ENCODE data around the gene GSE1.
"Not testable (repeated sequence)": the region's sequence is repeated elsewhere in the genome, so short reads cannot be mapped to it uniquely, and the experiment has no call there.

GSE1 gene

DNA sequence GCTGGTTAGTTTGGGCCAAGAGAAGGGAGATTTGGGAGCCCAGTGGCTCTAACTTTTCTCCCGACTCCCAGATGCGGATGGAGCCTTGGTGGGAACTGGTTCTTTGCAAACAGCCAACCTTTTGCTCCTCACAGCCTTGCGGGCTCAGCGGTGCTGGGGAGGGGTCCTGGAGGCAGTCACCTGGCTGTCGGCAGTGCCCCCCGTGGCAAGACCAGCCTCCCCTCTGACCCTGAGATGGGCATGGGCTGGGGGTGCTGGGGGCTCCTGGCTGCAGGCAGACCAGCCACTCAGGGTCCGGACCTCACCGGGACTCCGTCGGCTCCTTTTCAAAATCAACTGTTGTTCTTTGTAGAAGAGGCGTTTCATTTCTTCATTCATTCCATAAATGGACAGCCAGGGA lies 21.7 kb upstream of the GSE1 start:
- no peak for DNase-seq (ENCODE audit: low read depth)

DNA sequence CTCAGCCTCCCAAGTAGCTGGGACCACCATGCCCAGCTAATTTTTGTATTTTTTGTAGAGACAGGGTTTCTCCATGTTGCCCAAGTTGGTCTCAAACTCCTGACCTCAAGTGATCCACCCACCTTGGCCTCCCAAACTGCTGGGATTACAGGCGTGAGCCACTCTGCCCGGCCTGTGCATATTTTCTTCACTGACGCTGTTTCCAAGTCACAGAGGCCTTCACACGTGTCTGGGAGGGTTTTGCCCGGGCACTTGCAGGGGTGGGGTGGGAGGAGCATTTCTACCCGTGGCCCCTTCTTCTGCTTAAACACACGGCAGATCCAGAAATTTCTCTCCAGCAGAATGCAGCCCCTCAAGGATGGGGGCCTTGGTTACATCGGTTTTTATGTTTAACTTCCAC lies 20.8 kb upstream of the GSE1 start:
- DNase-seq (ENCODE audit: low read depth) = not testable (repeated sequence)

DNA sequence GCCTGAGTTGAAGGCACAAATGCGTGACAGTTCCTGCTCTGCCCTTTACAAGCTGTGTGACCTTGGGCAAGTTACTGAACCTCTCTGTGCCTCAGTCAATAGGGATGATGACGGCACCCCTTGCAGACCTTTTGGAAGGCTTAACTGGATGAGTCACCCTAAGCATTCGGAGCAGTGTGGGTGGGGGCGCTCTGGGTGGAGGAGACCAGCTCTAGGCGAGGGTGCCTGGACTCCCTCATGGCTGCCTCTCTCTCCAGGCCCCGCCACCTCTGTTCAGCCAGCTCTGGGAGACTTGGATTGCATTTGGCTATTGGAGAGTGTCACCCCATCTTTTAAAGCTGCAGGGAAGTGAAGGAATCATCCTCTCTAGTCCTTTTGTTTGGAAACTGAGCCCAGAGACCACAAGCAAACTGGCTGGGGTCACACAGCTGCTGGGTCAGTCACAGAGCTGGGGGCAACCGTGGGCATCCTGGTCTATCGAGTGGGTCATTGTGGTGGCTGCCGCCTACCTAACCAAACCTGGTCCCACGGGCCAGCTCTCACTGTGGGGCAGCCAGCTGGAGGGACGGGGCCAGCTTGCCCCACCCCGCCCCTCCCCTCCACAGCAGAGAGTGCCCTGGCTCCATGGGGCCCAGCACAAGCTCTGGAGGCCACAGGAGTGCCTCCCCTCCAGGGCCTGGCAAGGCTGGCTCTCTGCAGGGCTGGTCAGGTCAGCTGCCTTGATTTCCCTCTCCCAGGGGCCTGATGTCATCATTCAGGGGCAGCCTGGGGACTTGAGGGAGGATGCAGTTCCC lies 20.2 kb upstream of the GSE1 start:
- no peak for DNase-seq (ENCODE audit: low read depth)

DNA sequence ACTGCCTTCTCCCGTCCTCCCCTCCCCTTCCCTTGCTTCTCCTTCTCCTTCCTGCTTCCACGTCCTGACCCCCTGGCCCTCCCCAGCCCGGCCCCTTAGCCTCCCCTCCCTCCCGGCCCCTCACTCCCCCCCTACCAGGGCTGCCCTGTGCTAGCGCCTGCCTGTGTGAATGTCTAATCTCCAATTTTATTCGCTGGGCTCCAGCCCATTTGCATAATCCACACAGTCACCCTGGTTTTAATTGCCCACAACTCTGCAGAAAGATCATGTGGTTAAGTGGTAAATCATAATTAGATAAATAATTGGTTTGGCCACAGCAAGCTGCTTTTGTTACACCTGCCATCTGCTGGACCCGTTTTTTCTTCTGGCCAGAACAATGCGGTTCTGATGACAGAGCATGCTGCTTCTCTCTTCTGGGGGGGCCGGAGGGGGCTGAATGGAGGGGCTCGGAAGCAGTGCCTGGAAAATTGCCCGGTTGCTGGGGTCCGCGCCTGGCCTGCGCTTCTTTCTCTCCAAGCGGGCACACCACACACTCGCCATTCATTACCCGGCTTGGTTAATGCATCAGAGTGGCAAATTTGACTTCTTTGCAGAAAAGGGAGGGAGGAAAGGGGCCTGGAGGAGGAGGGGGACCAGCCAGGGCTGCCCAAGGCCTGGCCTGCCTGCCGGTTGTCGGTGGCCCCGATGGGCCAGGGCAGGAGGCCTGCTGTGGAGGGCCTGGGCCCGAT lies 19.5 kb upstream of the GSE1 start:
- no peak for DNase-seq (ENCODE audit: low read depth)

DNA sequence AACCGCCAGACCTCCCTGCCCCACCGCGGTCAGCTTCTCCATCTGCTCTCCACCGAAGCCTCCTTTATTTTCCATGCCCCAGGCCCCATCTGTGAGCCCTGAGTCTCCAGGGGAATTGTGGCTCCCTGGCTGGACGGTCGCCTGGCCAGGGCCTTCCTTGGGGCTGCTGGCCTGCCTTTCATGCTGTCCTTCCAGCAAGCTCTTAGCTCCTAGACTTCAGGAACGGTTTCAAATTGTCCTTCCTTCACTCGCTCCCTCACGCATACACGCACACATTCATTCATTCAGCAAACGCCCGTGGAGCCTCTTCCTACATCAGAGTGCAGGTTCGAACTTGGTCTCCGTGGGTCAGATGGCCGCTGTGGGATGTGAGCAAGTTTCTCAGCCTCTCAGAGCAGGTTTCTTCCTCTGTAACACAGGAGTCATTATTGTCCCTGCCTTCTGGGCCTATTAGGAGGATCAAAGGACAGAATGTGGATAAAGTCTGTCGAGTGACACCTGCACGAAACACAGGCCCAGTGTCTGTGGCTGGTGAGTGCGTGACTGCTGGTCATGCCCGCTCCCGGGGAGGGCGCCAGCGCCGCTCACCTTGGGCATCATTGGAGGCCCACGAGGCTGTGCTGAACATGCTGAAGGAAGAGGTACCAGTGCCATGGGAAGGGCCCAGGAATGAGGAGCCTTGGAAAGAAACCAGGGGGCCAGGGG lies 18.7 kb upstream of the GSE1 start:
- DNase-seq (ENCODE audit: low read depth) = no peak

DNA sequence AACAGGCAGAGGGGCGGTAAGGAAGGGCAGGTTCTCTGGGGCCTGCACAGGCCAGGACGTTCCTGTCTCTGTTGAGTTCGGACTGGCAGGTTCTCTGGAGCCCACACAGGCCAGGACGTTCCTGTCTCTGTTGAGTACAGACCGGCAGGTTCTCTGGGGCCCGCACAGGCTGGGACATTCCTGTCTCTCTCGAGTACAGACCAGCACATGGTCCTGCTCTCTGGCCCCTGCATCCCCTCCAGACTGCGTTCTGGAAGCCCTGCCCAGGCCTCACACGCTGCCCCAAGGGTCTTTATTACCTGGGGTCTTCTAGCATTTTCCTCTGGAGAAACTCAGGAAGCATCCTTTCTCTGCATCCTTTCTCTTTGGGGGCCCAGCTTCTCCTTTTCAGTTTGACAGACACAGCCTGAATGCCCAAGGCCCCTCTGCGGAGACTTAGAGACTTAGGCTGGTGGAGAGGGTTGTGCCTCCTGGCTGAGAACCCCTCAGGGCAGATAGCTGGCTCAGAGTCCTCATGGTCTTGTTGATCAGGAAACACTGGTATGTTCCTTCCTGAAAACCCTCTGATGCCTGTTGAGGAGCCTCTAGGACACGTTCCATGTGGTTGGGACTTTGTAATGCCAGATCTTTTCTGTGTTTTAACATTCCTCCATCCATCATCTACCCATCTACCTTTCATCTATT lies 18.0 kb upstream of the GSE1 start:
- DNase-seq (ENCODE audit: low read depth) = no peak

DNA sequence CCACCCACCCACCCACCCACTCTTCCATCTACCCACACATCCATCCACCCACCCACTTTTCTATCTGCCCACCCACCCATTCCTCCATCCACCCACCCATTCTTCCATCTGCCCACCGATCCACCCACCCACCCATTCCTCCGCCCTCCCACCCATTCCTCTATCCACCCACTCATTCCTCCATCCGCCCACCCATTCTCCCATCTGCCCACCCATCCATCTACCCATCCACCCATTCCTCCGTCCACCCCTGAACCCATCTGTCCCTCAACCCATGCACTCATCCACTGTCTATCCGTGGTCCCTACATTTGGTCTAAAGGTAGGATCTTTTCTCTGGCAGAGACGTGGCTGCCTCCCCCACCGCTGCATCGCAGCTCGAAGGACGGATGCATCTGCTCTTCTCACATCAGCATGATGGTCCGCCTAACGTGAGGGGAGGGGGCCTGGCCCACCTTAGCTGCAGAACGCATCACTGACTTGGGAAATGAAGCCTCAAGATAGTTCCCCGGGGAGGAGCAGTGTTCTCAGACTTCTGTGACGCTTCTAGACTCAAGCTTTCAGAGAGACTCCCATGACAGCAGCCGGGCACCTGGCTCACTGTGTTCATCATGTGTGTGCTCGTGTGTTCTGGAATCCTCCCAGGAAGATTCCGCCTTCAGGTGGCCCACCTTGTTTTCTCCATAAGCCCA lies 17.2 kb upstream of the GSE1 start:
- no peak for DNase-seq (ENCODE audit: low read depth)

DNA sequence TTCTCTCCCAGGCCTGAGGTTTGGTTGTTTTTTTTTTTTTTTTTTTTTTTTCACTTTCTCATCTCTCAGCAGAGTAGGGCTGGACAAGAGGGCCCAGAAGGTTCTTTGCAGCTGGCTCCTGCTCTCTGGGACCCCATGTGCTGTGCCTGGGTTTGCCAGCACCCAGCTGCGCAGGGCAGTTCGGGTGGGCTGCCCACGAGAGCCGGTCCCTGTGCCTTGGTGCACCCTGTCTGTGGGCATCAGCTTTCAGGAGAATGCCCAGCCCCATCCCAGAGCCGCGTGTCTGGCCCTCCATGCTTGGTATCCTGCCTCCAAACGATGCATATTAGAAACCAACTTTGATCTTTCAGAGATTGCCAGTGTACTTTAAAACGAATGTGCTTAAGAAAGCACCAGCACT lies 15.0 kb upstream of the GSE1 start:
- no peak for DNase-seq (ENCODE audit: low read depth)

DNA sequence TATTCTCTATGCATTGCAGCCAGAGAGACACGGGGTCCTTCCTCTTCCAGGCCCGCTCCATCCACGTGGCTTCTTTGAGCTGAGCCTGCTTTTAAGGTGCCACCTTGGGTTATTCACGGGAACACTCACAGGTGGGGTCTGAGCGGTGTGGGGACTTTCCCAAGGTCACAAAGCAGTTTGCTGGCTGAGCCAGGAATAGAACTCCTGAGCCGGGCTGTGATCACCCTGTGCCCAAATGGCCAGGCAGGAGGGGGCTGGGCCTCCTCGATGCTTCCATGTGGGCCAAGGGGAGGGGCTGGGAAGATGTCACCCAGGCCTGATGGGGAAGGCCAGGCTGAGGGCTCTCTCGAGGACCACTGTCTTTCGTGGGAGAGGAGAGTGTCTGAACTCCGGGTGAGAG lies 13.0 kb upstream of the GSE1 start:
- no peak for DNase-seq (ENCODE audit: low read depth)

DNA sequence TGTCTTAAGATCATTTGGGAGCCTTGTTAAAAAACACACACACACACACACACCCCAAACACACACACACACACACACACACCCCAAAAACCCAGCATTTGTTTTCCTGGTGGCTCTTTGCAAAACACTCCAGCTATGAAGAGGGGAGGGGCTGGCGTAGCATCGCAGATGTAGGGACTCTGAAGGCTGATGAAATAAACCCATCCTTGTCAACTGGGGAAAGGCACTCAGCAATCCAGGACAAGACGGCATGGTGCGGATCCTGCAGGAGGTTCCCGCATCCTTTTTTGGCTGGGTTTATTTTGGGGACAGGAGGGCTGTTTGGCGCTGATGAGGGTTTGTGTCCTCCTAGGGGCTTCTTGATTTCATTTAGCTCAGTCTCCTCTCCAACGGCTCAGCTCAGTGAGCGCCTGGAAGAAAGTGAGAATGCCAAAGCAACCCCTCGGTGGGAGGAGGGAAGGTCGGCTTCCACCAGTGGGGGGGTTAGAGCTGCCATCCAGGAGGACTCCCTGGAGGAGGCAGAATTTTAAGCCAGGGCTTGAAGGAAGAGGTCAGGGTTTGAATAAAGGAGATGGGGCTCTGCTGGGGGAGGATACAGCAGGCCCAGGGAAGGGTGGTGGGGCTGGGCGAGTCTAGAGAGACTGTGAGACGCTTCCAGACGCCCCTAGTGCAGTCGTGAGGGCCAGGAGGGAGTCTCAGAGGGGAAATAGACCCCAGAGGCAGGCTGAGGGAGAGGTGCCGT lies 12.4 kb upstream of the GSE1 start:
- no peak for DNase-seq (ENCODE audit: low read depth)

DNA sequence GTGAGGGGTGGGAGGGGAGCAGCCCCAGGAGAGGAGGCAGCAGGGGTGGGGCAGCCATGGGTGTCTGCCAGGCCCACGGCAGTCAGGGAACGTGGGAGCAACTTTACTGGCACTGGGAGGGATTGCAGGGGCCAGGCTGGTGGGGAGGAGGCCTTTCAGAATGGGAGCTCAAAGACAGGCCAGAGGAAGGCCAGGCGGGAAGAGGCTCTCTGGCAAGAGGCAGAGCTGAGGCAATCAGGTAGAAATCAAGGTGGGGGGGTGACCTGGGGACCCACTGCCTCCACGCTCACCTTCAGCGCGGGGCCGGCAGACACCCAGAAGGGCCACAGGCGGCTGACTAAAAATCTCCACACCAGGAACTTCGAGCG lies 11.9 kb upstream of the GSE1 start:
- no peak for DNase-seq (ENCODE audit: low read depth)

DNA sequence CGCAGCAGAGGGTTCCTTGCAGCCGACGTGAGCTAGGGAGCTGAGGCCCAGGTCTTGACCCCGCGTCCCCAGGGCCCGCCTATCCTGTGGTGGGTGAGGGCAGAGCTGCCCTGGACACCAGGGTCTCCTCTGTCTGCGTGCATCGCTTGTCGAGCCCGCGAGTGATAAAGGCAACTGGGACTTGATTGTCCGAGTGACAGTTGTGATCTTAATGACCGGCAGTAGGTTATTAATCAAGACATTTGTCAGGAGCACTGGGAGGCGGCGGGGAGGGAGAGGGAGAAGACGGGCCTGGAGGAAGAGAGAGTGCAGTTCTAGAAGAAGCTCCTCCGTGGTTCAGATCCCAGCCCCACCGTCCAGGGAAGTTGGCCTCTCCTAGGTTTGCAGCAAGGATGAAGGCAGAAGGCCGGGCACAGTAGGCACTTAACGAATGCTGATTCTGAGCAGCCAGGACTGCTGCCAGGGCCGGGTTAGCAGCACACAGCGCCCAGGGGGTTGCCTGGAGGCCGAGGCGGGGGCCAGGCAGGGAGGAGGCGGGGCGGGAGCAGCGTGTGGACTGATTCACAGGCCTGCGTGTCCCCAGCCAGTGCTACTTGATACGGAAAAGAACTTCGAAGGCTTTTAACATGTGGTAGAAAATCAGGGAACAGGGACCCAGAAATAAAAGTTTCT lies 11.3 kb upstream of the GSE1 start:
- DNase-seq (ENCODE audit: low read depth) = no peak

DNA sequence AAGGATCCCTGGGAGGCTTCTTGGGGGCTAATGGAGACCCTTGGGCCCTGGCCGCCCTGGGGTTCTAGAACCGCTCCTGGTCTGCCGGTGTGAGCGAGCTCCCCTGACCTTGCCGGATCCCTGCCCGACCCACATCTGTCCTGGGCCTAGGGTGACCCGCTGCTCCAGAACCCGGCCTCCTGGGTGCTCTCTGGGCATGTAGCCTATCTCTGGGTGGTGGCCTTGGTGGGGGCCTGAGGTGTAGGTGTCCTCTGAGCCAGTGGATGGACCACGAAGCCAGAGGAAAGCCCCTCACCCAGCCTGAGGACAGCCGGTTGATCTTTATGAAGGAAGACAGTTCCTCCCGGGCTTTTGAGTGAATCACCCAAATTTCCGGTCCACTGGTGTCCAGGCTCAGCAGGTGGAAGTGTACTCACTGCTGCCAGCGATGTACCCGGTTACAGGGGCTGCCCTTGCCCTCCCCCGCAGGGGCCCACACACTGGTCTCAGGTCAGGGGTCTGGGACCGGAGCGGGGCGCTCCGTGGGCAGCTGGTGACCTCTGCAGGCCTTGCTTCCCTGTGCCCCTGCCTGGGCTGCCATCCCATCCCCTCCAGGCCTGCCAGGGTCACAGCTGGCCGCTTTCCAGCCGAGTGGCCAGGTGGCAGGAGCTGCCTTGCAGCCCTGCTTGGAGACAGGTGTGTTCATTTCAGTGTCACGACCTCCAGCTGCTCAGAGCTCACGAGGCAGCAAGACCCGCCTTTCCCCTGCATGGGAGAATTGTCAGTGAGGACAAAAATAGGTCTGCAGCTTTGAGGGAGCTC lies 10.5 kb upstream of the GSE1 start:
- DNase-seq (ENCODE audit: low read depth) = no peak

DNA sequence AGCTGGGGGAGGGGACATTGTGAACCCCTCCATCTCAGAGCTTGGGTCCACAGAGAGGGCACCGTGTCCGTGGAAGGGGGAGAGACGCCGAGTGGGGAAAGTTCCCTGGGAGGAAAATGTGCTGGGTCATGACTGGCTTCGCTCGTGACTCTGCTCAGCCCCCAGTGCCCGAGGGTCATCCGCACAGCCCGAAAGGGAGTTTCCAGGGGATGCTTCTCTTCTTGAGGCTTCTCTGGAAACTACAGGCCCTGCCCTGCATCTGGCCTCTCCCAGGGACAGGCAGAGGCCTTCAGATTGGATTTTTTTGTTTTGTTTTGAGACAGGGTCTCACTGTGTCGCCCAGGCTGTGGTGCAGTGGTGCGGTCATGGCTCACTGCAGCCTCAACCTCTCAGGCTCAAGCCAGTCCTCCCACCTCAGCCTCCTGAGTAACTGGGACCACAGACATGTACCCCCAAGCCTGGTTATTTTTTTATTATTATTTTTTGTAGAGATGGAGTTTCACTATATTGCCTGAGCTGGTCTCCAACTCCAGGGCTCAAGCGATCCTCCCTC lies 9.8 kb upstream of the GSE1 start:
- no peak for DNase-seq (ENCODE audit: low read depth)

DNA sequence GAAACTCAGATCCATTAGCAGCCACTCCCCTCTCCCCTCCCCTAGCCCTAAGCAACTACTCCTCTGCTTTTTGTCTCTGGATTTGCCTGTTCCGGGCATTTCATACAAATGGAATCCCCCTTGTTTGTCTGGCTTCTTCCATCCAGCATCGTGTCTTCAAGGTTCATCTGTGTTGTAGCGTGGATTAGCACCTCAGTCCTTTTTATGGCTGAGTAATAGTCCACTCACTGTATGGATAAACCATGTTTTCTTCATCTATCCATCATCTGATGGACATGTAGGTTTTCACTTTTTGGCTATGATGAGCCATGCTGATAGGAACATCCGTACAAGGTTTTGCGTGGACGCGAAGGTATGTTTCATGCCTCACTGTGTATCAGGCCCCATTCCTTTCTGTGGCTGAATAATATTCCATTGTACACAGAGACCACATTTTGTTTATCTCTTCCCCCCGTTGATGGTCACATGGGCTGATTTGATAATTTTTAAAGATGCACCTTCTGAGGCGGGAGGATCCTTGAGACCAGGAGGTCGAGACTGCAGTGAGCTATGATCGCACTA lies 8.9 kb upstream of the GSE1 start:
- no peak for DNase-seq (ENCODE audit: low read depth)

DNA sequence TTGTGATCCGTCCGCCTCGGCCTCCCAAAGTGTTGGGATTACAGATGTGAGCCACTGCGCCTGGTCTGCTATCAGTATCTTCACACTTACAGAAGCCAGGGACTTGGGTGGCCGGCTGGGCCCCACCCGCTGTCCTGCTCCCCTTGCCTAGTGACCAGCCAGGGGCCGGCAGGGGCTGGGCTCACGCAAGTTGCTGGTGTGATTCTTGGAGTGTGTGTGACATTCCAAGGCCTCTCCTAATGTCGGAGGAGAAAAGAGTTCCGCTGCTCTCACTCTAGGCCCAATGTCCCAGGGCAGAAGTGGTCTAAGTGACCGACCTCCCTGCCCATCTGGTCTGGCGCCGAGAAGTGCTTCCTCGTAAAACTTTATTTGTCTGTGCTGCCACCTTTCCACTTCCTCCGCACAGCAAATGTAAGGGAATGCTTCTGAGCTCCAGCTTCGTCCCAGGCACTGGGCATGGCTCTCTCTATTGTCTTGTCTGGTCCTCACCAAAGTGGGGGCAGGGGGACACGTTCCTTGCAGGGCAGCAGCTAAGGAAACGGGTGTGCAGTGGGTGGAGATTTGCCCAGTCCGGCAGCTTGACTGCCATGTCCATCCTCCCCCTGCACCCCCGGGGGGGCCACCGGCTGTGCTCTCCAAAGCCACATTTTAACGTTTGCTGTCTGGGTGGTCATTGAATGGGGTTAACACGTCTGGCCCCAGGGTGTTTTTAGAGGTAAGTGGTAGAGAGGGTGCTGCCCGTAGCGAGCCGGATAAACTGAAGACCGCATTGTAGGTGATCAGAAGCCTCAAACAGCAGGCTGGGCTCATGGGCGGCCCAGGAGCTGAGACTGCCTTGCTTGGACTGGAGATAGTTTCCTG lies 7.8 kb upstream of the GSE1 start:
- DNase-seq (ENCODE audit: low read depth) = no peak

DNA sequence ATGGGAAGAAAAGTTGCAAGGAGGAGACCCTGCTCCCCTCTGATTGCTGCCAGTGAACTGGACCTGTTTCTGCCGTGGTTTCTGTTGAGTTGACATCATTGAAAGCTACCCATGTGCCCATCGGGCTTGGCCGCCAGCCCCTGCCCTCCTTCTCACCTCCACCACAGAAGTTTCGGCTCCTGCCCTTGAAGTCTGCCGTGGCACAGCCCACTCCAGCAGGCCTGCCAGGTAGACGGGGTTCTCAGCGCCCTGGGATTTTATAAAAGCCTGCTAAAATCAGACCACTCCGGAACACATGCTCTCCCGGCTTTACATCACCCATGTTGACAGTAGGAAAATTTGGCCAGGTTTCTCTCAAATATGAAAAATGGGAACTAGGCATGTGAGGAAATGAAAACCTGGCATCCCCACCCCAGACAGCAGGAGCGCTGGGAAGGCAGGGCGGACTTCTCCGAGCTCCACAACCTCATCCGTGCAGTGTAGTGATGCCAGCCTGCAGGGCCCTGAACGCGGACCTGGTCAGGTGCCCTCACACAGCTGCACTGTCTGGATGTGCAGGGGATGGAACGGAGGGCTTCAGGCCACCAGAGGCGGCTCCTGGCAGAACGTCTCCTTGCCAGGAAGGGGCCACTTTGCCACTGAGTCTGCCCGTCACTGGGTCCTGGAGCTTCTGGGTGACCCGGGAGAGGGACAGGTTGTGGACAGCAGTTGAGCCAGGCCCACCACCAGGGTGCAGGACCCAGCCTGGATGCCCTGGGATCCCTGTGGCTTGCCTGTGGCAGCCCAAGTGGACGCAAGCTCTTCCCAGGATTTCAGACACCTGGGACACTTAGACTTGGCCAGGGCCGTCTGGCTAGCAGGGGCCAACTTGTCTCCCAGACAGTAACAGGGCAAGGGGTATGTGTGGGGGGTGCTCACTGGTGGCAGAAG lies 6.9 kb upstream of the GSE1 start:
- no peak for DNase-seq (ENCODE audit: low read depth)

Measured in non-pigmented ciliary epithelial cell (primary cell).